Measurements from ENCODE around the gene LRMDA.
A peak's percentile ranks its signal among the peaks of the same experiment; 100 is the strongest.

The LRMDA gene

DNA sequence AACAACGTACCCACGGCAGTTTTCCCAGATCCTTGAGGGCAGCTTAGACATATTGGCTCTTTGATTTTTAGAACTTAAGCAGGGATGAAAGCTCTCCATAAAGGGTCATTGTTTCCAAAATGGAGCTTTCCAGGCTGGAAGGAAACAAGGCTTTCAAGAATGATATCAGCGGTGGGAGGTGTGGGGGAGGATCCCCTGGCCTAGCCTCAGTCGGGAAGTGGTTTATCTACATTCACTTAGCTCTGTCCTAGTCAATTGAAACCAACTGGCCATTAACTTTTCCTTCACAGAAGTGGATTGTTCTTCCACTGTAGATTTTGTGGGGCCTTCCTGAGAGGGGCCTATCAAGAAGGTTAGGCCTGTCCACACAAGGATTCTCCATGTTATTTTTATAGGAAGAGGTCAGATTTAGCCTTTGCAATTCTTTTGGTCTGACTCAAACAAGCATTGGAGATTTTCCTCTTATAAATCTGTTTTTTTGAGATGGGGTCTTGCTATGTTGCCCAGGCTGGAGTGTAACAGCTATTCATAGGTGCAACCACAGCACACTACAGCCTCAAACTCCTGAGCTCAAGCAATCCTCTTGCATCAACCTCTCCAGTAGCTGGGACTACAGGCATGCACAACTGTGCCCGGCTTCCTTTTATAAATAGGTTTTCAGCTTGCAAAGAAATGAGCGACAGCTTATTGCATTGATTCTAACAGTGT is 343.5 kb downstream of the LRMDA start:
- no peak for DNase-seq (ENCODE audit: low read depth in 2 of 2)

DNA sequence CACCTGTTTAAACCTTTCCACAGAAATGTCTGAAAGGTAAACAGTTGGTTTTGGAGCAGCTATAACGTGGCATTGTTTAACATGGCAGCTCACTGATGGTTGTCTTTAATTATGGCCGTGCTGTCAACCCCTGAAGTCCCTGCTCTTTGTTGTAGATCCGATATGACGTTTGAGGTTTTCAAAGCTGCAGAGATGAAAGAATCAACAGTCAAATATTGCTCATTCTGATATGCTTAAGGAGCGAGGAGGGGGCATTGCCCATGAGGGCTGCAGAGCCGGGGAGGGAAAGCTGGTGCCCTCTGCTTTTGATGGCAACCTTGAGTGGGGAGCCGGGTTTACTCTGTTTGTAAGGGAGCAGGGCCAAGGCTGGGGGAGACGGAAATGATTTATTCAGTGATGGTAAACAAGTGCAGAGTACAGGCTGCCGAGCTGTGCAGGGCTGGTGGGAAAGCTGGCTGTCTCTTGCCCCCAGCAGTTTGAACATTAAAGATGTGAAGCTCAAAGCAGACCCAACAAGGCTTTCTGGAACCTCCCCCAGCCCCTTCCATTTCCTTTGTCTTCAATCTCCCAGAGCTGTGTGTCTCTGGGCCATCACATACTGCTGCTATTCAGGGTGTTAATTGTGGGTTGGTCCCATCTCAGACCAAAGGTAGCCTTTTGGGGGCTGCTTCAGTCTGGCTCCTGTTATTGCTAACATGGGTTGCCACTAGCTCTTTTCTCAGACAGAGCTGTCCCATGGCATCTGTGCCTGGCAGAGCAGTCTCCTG is 345.5 kb downstream of the LRMDA start:
- DNase-seq (ENCODE audit: low read depth in 2 of 2): no peak

DNA sequence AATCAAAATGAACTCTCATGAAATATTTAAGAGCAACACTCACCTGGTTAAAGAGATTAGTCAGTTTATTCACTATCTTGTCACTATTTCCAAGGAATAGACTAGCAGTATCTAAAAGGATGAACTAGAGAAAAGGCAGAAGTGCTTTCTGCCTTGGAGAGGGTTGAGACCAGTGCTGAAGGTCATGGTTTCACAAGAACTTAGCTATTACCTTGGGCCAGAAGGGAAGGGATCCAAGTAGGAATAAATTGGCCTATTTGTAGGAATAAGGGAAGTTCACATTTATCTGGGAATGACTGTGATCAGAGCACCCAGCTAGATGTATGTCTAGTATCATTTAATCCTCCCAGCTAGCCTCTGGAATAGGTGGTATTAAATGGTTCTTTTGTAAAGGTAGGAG is 347.2 kb downstream of the LRMDA start:
- no peak for DNase-seq (ENCODE audit: low read depth in 2 of 2)

DNA sequence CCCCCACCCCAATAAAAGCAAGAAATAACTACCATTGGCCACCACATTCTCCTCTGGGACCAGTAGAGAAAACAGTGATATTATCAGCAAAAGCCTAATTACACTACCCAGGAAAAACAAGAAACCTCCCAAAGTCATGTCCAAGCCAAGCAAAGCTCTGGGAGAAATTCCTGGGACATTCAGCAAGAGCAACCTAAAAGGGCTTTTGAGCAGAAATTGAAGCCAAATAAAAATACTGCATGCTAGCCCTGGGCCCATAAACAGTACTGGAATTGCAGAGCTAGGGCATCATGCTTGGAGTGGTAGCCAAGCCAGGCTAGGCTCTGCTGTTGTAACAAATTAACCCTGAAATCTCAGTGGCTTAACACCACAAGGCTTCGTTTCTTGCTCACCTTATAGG is 347.9 kb downstream of the LRMDA start:
- no peak for DNase-seq (ENCODE audit: low read depth in 2 of 2)

DNA sequence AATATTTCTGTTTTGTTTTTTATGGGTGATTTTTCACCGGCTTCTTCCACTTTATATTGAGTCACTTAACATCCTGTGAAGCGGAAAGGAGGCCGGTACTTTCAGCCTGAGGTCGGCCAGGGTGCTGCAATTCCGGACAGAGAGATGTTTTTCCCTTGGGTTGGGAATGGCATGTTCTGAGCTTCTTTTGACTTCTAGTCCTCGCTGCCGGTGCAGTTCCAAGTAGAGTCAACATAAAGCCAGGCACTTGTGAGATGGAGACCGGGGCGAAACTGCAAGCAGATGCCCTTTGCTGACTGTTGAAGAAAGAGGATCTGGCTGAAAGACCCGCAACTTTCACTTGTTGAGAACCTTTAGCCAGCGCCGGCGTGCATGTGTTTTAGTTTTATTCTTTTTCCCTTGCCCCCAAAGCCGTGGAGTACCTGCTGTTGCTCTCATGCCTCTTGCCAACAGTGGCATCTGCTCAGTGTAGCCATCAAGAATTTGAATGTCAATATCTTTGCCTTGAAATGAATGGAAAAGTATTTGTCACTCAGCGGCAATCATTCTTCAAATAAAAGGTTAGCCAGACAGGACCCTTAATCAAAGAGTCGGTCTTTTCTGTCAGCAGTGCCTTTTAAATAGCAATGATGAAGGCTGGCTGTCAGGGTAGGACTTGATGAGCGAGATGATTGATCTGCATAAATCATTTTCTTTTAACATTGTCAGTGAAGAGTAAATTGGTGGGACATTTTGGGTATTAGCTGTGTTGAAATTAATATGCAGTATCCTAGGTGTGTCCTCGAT is 351.2 kb downstream of the LRMDA start:
- no peak for DNase-seq (ENCODE audit: low read depth in 2 of 2)

DNA sequence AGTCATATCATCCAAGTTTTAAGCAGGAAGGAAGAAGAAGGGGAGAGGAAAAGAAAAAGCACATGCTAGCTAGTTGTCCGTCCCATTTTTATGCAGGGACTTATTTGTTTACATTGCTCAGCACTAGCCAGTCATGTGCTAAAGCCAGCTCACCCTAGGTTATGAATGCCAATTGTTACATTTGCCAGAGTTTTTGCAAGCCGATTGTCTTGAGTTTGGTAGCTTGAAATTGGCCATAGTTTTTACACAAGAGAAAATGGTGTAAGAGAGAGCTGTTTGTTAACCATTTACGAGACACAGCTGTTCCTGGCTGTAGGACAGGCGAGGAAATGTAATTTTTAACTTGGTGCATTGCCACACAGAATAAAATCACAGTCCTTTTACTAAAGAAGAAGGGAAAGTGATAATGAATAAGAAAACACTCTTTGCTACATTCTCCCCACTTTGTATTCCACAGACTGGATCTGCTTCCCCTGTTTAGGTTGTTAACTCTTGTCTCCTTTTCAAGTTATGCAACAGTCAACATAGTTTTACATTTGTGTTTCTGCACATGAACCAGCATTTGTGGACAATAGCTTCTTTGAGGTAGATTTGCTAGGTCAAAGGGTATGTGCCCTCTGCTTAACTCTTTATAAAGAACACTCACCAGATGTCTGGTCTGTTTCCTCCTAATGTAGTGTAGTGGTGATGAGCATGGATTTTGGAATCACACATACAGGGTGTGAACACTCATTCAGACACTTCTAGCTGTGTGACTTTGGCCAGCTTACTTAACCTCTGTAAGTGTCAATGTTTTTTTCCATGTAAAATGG is 357.2 kb downstream of the LRMDA start:
- no peak for DNase-seq (ENCODE audit: low read depth in 2 of 2)

DNA sequence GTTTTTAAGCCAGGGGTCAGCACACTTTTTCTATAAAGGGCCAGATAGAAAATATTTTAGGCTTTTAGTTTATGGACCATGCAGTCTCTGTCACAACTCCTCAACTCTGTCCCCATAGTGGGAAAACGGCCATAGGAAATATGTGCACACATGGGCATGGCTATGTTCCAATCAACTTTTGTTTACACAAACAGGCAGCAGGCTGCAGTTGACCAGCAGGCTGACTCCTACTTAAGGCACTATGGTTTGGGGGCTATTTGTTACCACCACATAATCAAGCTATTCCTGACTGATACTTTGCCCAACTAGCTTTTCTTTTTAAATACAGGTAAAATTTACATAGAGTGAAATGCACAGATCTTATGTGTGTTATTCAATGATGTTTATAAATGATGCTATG is 362.4 kb downstream of the LRMDA start:
- DNase-seq (ENCODE audit: low read depth in 2 of 2): no peak

DNA sequence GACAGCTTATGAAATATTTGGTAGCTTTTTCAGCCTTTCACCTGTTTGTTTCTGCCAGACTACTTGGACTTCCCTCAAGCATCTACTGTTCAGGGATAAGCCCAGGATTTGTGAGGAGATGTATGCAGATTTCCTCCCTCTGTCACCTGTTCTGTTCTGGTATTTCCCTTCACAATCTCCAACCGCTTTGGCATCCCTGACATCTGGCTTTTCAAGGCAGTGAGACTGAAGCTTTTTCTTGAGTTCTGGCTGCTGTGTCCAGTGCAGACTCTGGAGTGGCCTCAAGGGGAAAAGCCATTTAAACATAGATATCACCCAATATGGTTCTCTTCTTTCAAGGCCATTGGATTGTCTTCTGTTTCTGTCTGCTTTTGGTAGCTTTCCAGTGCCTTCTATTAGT is 369.7 kb downstream of the LRMDA start:
- no peak for DNase-seq (ENCODE audit: low read depth in 2 of 2)

DNA sequence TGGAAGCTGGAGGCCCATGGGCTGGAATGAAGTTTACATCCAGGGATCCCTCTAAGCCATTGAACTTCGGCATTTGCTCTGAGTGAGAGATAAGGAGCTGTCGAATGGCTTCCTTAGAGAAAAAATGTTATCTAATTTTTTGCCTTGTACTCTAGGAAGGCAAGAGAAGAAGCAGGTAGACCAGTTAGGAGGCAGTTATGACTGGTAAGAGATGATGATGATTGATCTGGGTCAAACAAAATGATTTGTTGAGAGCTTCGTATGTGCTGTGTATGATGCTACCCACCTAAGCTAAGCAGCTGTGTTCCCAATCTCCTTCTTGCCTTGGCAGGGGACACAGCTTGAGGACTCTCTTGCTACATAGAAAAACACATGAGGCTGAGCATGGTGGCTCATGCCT is 370.2 kb downstream of the LRMDA start:
- no peak for DNase-seq (ENCODE audit: low read depth in 2 of 2)

DNA sequence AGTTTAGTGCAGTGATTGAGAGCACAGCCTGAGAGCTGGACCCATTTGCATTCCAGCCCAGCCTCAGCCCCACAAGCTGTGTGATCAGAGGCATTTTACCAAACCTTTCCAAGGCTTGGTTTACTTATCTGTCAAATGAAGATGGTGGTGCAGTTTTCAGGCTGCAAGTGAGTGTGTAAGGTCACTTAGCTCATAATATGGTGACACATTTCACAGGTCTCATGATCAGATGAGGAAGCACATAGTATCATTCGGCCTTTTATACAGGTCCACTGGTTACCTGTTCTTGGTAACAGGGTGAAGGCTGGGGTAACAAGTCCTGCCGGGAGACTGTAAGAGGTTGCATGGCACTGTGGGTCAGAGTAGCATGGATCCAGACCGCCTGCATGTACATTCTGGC is 371.7 kb downstream of the LRMDA start:
- no peak for DNase-seq (ENCODE audit: low read depth in 2 of 2)

DNA sequence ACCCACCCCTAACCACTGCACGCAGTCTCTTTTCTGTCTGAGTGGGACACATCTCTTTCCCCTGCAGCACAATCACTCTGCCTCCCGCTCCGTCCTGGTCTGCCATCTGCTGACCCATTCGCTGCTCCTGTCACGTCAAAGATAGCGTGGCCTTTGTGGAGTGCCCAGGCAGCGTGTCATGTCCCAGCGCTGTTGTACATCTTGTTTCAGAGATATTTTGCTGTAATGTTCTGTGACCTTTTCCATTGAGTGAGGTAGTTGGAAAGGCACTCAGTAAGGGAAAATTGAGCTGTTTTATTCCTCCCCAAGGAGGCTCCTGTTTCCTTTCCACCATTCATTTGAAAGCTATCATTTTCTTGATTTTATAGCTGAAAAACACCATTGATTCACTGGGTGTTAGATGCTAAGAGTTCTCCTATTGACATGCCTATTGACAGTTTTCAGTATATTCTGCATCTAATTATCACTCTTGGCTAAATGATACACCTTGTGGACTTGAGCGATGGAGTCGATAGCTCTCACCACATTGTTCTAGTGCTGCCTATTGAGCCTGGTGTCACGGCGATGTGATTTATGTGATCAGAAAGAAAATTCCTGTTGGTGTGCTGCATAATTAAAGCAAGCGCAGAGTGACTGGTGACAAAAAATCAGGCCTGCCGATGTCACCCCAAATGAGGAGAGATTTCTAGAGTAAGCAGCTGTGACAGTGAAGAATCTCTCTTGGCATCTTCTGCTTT is 372.6 kb downstream of the LRMDA start:
- DNase-seq (ENCODE audit: low read depth in 2 of 2): no peak

DNA sequence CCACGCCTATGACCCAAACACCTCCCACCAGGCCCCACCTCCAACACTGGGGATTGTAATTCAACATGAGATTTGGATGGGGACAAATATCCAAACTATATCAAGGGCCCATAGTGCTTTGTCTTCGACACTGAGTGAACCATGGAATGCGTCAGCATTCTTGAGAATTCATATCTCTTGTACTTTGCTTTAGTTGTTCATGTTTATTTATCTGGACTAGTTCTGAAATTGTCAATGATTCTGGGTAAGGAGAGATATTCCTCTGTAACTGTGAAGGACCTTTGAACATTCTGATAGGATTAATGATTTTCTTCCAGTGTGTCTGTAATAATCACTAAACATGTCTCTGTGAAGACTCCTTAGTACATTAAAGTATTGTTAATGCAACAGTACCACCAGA is 374.8 kb downstream of the LRMDA start:
- DNase-seq (ENCODE audit: low read depth in 2 of 2): no peak

DNA sequence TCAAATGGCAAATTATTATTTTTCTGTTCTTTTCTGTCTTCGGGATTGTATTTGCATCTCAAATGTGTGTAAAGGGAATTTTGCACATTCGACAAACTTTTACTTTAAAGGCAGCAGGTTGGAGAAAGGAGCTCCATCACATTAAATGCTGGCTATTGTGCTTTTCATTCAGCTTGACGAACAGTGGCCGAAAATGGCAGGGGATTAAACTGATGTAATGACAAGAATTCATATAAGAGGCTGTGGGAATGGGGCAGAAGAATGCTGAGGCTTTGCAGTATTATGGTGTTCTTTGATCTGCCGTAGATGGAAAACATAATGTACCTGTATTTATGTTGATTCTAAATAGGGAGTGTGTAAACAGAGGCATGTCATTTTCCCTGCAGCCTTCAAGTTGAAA is 376.0 kb downstream of the LRMDA start:
- DNase-seq (ENCODE audit: low read depth in 2 of 2): no peak

DNA sequence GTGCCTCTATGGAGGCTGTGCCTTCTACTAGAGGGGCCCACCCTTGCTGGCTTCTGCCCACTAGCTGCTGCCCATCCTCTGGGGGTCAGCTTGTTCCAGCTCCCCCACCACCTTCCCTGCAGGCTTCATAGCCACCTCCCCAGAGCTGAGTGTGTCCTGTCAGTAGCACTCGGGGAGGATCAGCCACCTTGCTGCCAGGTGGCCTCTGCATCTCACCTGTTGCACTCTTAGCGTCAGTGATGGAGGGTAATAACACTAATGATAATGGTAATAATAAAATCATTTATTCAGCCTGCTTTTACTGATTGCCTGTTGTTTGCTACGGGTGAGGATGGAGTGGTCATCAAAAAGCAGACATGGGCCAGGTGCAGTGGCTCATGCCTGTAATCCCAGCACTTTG is 377.6 kb downstream of the LRMDA start:
- no peak for DNase-seq (ENCODE audit: low read depth in 2 of 2)

DNA sequence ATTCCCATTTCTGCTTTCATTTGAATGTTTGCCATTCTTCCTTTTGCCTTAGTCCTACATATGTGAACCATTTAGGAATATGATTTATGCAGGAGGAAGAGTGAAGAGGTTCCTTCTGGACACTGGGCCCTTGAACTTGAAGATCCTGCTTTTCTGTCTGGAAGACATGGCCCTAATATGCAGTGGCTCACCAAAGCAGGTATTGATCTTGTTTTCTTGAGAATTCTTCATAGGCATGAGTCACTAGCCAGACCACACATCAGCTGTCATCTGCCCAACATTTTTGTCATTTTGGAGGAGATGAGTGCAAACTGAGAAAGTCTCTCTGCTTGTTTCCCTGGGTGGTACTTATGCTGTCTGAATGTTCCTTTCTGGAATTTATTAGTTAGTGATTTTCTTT is 382.6 kb downstream of the LRMDA start:
- DNase-seq (ENCODE audit: low read depth in 2 of 2): peak in 1 of 2 experiments; percentile 9

DNA sequence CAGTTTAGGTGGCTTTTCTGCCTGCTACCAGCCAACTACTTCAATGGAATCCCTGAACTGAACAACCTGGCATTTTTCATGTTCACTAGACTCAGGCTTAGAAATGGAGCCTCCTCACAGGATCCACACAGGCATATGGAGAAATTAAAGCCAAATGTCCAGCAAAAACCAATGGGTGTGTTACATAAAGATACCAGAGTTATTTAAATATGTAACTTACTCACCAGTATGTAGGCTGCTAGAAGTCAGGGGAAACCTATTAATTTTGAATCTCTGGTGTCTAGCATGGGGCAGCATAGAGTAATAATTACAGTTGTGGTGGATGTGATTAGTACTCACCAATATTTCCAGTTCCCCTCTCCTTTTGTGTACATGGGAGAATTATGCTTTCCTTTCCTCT is 383.6 kb downstream of the LRMDA start:
- no peak for DNase-seq (ENCODE audit: low read depth in 2 of 2)

DNA sequence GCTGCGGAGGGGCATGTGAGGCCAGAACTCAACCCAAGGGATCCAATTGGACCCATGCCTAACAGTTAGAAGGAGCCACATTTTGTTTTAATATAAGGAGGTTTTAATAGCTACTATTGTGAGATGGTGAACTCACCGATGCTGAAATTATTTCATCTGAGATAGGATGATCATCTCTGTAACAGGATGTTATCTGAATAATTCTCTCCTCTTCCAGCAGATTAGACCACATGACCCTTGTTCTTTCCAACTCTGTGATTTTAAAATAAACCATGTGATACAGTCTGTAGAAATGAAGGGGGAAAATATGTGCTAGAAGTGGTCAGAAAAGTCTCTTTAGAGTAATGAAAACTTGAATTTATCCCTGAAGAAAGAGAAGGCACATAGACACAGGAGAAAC is 385.8 kb downstream of the LRMDA start:
- DNase-seq (ENCODE audit: low read depth in 2 of 2): no peak

DNA sequence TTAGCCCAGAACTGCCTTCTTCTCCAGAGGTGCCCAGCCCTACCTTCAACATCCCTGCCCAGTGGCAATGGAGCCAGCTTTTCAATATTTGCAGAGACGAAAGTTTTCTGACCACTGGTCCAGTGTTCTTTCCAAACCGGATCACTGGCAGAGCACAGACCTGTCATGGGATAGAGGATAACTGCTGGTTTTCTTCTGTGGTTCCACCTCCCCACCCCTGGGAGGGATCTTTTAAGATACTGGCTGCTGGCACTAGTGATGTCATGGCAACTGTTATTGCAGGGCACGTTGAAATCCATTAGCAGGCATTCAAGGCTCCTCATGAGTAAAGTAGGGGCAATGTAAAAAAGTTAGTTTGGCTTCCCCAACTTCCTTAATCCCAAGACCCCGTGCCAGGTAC is 387.1 kb downstream of the LRMDA start:
- DNase-seq (ENCODE audit: low read depth in 2 of 2): no peak

DNA sequence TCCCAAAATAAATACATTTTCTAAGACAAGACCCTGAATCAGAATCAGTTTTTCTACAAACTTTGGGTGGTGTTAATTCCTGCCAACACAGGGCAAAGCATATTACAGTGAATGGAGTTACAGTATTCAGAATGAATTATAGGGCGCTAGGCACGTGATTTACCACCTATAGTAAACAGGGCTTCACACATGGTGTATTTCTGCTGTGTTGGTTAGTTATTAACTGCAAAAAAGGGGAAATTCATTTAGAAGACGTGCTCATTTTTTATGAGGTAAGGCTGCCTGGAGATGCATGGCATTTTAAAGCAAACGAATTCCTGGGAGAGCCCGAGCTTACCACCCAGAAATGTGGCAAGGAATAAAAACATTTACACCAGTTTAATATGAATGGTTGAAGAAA is 393.8 kb downstream of the LRMDA start:
- no peak for DNase-seq (ENCODE audit: low read depth in 2 of 2)

DNA sequence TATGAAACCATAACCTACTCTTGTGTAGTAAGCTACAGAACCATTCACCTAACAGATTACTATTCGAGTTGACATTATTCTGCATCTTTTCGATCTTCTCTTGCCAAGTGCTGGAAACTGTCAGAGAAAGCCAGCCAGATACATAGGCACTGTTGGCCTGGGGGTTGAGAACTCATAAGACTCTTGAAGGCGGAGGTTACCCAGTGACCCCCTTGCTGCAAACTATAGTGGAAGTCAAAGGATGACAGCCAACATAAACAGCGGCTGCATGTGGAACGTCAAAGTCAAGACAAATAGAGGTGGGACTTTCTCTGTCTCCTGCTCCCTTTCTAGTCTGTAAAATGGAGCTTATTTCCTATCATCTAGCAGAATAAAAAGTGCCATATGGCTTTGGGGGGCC is 394.2 kb downstream of the LRMDA start:
- no peak for DNase-seq (ENCODE audit: low read depth in 2 of 2)

DNA sequence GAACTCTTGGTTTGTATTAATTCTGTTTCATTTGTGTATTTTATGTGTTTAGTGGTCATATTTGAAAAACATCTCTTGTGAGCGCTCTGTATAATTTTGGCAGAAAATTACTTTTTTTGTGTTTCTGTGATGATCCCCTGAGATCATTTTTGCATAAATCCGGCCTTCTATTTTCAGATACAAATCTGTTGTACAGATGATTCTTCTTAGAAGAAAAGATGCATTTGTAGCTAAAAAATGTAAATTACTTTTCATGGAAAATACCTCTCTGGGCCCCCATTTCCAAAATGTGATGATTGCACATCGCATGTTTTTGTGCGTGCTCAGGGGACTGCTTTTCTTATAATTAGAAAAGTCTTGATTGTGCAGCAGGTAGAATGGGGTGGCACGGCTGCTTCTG is 395.4 kb downstream of the LRMDA start:
- DNase-seq (ENCODE audit: low read depth in 2 of 2): no peak
